ENCODE data around the gene GCN1. TPM values are rescaled to one million over a fixed set of nuclear protein-coding genes. Genes with fewer than 3 reads are reported as not detected.

Gene GCN1
- total RNA-seq, 2 experiments from 2014 or later = 130 to 137 TPM

- intact Hi-C loops (cut with micrococcal nuclease) = no loop called here
- DNase-seq (no peak), ATAC-seq (no peak)
- Mint-ChIP-seq H3K4me1 (ENCODE audit: low read depth) (no peaks in the 10 kb centered on the region), H3K4me3 (no peak overlapping the region), H3K27ac (no peak overlapping the region), H3K27me3 (no peaks in the 10 kb centered on the region), H3K9me3 (no peaks in the 10 kb centered on the region), H3K36me3 (ENCODE audit: low read depth) (peaks cover 57% of the 10 kb centered on the region)
- POLR2A ChIA-PET = interaction anchor here (1.4 kb wide), 1 partner anchor 44 kb away, joined by 5 read pairs; no protein-coding TSS in a partner anchor
- no peak for TF ChIP-seq CTCF (IDR thresholded peaks at IDR 0.05)
- CTCF ChIA-PET = no interaction called here
Observed at GRCh38 chr12:120136093-120136770, 58.3 kb downstream of the GCN1 start.

GRCh38 chr12:120134307-120134980 is 60.1 kb downstream of the GCN1 start:
- ChIA-PET CTCF (interaction anchor here (1.1 kb wide), 1 partner anchor 25 kb away, joined by 3 read pairs; no protein-coding TSS in a partner anchor), POLR2A (interaction anchor here (1.1 to 1.6 kb wide), 3 partner anchors 10 to 13 kb away, joined by 3 read pairs; no protein-coding TSS in a partner anchor)
- Mint-ChIP-seq H3K4me3 (no peak overlapping the region), H3K36me3 (ENCODE audit: low read depth) (peaks cover 48% of the 10 kb centered on the region), H3K27me3 (no peaks in the 10 kb centered on the region), H3K9me3 (no peaks in the 10 kb centered on the region), H3K4me1 (ENCODE audit: low read depth) (peaks cover 4% of the 10 kb centered on the region), H3K27ac (no peak overlapping the region)
- intact Hi-C loops (cut with micrococcal nuclease) = no loop called here
- TF ChIP-seq CTCF (IDR thresholded peaks at IDR 0.05) = no peak
- ATAC-seq = no peak
- no peak for DNase-seq

- Mint-ChIP-seq H3K4me1 (ENCODE audit: low read depth) (peaks cover 7% of the 10 kb centered on the region), H3K4me3 (no peak overlapping the region), H3K36me3 (ENCODE audit: low read depth) (peaks cover 53% of the 10 kb centered on the region), H3K27ac (no peak overlapping the region), H3K9me3 (no peaks in the 10 kb centered on the region), H3K27me3 (no peaks in the 10 kb centered on the region)
- ATAC-seq (no peak), DNase-seq (no peak)
- intact Hi-C loops (cut with micrococcal nuclease) = no loop called here
- ChIA-PET POLR2A (interaction anchor here (0.6 to 1.6 kb wide), 3 partner anchors 10 to 32 kb away, joined by 3 to 4 read pairs (median 3); no protein-coding TSS in a partner anchor), CTCF (interaction anchor here (0.6 kb wide), 1 partner anchor 62 kb away, joined by 3 read pairs; no protein-coding TSS in a partner anchor)
- no peak for TF ChIP-seq CTCF (IDR thresholded peaks at IDR 0.05)
Observed at GRCh38 chr12:120132863-120133385, 61.6 kb downstream of the GCN1 start.

- Mint-ChIP-seq H3K9me3 (no peaks in the 10 kb centered on the region), H3K27me3 (no peaks in the 10 kb centered on the region), H3K4me1 (ENCODE audit: low read depth) (peaks cover 13% of the 10 kb centered on the region), H3K4me3 (no peak overlapping the region), H3K27ac (peak overlapping the region; percentile 43), H3K36me3 (ENCODE audit: low read depth) (peaks cover 57% of the 10 kb centered on the region)
- no peak for TF ChIP-seq CTCF (IDR thresholded peaks at IDR 0.05)
- no peak for DNase-seq
- ChIA-PET CTCF (no interaction called here), POLR2A (interaction anchor here (0.6 to 1.0 kb wide), 2 partner anchors 33 to 87 kb away, joined by 3 read pairs; no protein-coding TSS in a partner anchor)
- ATAC-seq = no peak
- intact Hi-C loops (cut with micrococcal nuclease) = no loop called here
Observed at GRCh38 chr12:120132054-120132836, 62.3 kb downstream of the GCN1 start.
